Ovary (tissue), 9 donors: ENCODE measurements around the gene RPS6KA3. TPM values are rescaled to one million over a fixed set of nuclear protein-coding genes. Genes with fewer than 3 reads are reported as not detected.

ENCODE experiments used
- DNase-seq, 5 donors: peaks; one replicate each; pipeline ENCODE4 v3.0.0-alpha.2; 2019 to 2020
- H3K27ac ChIP-seq, 2 donors: fragments of 200-600 bp; one replicate each; pipeline versions ENCODE4 v1.5.1 to v1.8.0; 2019 to 2022
- H3K27me3 ChIP-seq: fragments of 200-600 bp; one replicate; pipeline ENCODE4 v1.8.0; 2022
- H3K36me3 ChIP-seq: fragments of 200-600 bp; sonication (generic); one replicate; pipeline ENCODE4 v1.5.1; 2019
- H3K4me1 ChIP-seq: one replicate; pipeline ENCODE4 v1.8.1; 2013; ENCODE audit warnings: mild to moderate bottlenecking, moderate library complexity; ENCODE audit not compliant: insufficient read depth
- H3K4me3 ChIP-seq: fragments of 200-600 bp; sonication (generic); one replicate; pipeline ENCODE4 v1.5.1; 2017
- H3K9me3 ChIP-seq, 2 donors: fragments of 200-600 bp in 1 of 2; sonication (generic) in 1 of 2; one replicate each; pipeline versions ENCODE4 v1.5.1 to v1.8.1; 2013 to 2019; ENCODE audit warnings: mild to moderate bottlenecking in 1 of 2, moderate library complexity in 1 of 2
- EP300 ChIP-seq: sonication (generic); formaldehyde crosslinking; IDR thresholded peaks from one replicate; pipeline ENCODE4 v1.6.1; 2017; ENCODE audit warnings: antibody characterized with exemption
- POLR2A ChIP-seq: fragments of 450-650 bp; IDR thresholded peaks from one replicate; pipeline ENCODE4 v1.6.1; 2017; ENCODE audit warnings: antibody characterized with exemption, mild to moderate bottlenecking, moderate library complexity
- WGBS, 3 donors: extraction: QIAGEN DNeasy Blood & Tissue Kit in 1 of 3; methylation state at CpG; one replicate each; pipeline versions ENCODE4 v1.1.5 to v1.1.7; 2013 to 2017; 5-methylcytosine and 5-hydroxymethylcytosine counted together
- intact Hi-C, 4 donors: fragments of 100-400 bp; cut with DNase I; formaldehyde crosslinking; loops; one replicate each; pipeline versions ENCODE4 v1.11.0 to v1.15.1; 2022 to 2023
- polyA plus RNA-seq, 2 donors: library from polyadenylated mRNA; stranded (reverse); fragments of 200-250 nt in 1 of 2; fragments of 350-450 nt in 1 of 2; fragmentation: Illumina TruSeq in 1 of 2; extraction: RNeasy Lipid Tissue Mini Kit (QIAGEN cat#74804) in 1 of 2; gene quantifications; one replicate each; pipeline ENCODE4 v1.2.3, GENCODE V29; 2013 to 2014
- total RNA-seq, 7 donors: library from RNA; depleted of rRNA in 2 of 7; stranded (reverse); fragments of >200 nt in 2 of 7; fragmentation: NEBNext Ultra II Directional in 3 of 7; extraction: Animal tissue kit (Norgen Biotek cat#: 25700) in 3 of 7; gene quantifications; one replicate each; pipeline versions ENCODE4 v1.1.0 to v1.2.4, GENCODE V29; 2016 to 2023
- TF ChIP-seq, protein P1 (sequence below), 3 donors: fragments of 450-650 bp in 2 of 3; fragments of 200-600 bp in 1 of 3; IDR thresholded peaks; one replicate each; pipeline versions ENCODE4 v1.5.1 to v1.8.0; 2016 to 2022; ENCODE audit warnings: antibody characterized with exemption in 3 of 3, mild to moderate bottlenecking in 1 of 3
- donor health status: DM: no; HTN: no; CAD: no; lungs with moderate emphysema.
- donor health status: DM: no; HTN: no; CAD: no.
- donor health status: Bipolar disorder and iron deficiency.
- donor health status: DM: yes; HTN: yes; CAD: no.
- donor health status: DM: no; HTN: no; CAD: no.
- donor health status: DM: yes; HTN: yes; CAD: no.

The RPS6KA3 gene
- total and polyA plus RNA-seq, 9 donors: 10.1 to 30.3 (median 26.6) TPM

DNA sequence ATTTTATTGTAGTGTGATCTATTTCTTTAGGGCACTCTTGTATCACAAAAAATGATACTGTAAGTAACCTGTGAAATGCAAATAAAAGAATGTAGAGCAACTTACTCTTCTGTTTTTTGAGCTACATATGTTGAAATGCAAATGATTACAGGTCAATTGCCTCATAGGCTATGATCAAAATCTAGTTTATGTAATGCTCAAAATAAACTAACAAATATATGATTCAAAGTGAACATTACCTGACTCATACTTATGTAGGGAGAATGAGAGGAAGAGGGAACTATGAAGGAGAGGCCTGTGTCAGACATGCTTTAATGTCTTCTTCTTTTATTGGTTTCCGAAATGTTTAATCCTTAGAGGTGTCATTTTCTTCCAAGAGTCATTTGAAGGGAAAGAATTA, 5.0 kb upstream of the RPS6KA3 start:
- Histone ChIP-seq H3K9me3 (no peaks in the 10 kb centered on the region), H3K36me3 (no peaks in the 10 kb centered on the region), H3K4me3 (no peak overlapping the region), H3K27ac (no peak overlapping the region), H3K4me1 (no peaks in the 10 kb centered on the region), H3K27me3 (no peaks in the 10 kb centered on the region)
- DNase-seq: no peak
- TF ChIP-seq POLR2A (no peak), EP300 (no peak)
- TF ChIP-seq, protein P1, sequence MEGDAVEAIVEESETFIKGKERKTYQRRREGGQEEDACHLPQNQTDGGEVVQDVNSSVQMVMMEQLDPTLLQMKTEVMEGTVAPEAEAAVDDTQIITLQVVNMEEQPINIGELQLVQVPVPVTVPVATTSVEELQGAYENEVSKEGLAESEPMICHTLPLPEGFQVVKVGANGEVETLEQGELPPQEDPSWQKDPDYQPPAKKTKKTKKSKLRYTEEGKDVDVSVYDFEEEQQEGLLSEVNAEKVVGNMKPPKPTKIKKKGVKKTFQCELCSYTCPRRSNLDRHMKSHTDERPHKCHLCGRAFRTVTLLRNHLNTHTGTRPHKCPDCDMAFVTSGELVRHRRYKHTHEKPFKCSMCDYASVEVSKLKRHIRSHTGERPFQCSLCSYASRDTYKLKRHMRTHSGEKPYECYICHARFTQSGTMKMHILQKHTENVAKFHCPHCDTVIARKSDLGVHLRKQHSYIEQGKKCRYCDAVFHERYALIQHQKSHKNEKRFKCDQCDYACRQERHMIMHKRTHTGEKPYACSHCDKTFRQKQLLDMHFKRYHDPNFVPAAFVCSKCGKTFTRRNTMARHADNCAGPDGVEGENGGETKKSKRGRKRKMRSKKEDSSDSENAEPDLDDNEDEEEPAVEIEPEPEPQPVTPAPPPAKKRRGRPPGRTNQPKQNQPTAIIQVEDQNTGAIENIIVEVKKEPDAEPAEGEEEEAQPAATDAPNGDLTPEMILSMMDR (IDR thresholded peaks at IDR 0.05): no peak
- intact Hi-C loops: no loop called here
- 72 to 89% (median 74%) methylated on average over 1 of the region's 1 CpG for WGBS, 3 donors

DNA sequence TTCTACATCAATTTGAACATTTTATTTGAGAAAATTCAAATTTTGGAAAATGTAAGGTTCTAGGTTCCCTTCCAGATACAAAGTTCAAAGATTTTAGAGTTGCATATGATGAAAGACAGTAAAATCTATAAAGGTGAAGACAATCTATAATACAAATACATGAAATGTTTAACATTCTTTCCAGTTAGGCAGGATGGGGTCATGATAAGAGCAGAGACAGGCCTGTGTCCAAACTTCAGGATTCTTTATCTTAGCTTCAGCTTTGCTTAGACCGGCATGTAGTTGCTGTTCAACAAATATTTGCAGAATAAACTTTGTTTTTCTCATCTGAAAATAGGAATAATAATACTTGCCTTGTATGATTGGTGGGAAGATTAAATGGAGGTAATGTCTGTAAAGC, 4.5 kb upstream of the RPS6KA3 start:
- DNase-seq: no peak
- Histone ChIP-seq H3K4me3 (no peak overlapping the region), H3K27ac (no peak overlapping the region), H3K4me1 (no peaks in the 10 kb centered on the region), H3K9me3 (no peaks in the 10 kb centered on the region), H3K36me3 (no peaks in the 10 kb centered on the region), H3K27me3 (no peaks in the 10 kb centered on the region)
- intact Hi-C loops: no loop called here
- no peak for TF ChIP-seq EP300
- TF ChIP-seq POLR2A: no peak
- TF ChIP-seq, protein P1 (IDR thresholded peaks at IDR 0.05): no peak
- WGBS, 3 donors: 42 to 49% (median 46%) methylated on average over 1 of the region's 1 CpG

DNA sequence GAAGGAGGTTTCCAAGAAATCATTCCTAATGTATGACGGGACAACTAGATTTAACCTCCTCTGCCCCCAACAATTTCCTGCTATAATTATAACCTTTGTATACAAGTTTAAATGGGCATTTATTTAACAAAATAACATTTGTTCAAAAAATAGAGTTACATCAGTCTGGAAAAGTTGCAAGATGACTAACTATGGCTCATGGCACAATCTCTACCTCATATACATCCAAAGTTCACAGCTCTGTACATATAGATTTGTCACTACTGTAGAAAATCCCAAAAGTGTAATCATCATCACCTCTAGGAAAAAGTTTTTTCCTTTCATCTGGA, 3.8 kb upstream of the RPS6KA3 start:
- Histone ChIP-seq H3K27ac (no peak overlapping the region), H3K4me3 (no peak overlapping the region), H3K9me3 (no peaks in the 10 kb centered on the region), H3K36me3 (no peaks in the 10 kb centered on the region), H3K4me1 (no peaks in the 10 kb centered on the region), H3K27me3 (no peaks in the 10 kb centered on the region)
- WGBS, 3 donors: 63 to 73% (median 65%) methylated on average over 1 of the region's 1 CpG
- TF ChIP-seq POLR2A: no peak
- TF ChIP-seq EP300: no peak
- TF ChIP-seq, protein P1 (IDR thresholded peaks at IDR 0.05): no peak
- DNase-seq: no peak
- intact Hi-C loops: no loop called here

DNA sequence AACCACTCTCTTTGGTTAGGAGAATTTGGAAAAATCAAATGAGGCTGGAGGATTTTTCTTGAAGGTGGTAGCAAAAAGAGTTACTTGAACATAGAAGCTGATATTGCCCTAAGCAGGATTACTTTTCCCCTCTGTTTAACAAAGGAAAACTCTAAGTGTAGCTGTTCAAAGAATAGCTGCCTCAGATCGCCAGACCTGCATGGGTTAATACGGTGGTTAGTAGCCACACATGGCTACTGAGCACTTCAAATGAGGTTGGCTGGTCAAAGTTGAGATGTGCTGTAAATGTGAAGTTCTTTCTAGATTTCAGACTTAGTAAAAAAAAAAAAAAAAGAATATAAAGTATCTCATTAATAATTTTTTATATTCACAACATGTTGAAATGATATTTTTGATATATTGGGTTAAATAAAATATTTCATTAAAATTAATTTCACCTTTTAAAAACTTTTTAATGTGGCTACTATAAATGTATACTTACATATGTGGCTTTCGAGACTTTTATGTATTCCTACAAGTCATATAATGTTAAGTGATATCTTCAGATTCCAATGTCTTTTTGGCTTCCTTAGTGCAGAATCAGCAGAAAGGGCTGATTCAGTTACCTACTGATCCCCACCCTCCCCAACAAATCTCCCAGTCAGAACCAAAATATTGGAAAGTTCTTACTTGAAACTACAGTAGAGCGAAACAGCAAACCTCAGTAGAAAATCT, 3.3 kb upstream of the RPS6KA3 start:
- Histone ChIP-seq H3K4me3 (no peak overlapping the region), H3K4me1 (no peaks in the 10 kb centered on the region), H3K27me3 (no peaks in the 10 kb centered on the region), H3K36me3 (no peaks in the 10 kb centered on the region), H3K27ac (no peak overlapping the region), H3K9me3 (no peaks in the 10 kb centered on the region)
- TF ChIP-seq POLR2A (no peak), EP300 (no peak)
- TF ChIP-seq, protein P1 (IDR thresholded peaks at IDR 0.05): no peak
- DNase-seq: no peak
- WGBS, 3 donors: 70 to 76% (median 75%) methylated on average over 4 of the region's 4 CpGs
- intact Hi-C loops: loop anchor here in 1 of 4 donors (5.0 kb wide), 1 partner anchor 128 kb away; the partner anchor contains the start of gene EIF1AX
